Small intestine (tissue), 7 donors: ENCODE measurements around the gene BCKDHA. TPM values are rescaled to one million over a fixed set of nuclear protein-coding genes. Genes with fewer than 3 reads are reported as not detected.

ENCODE experiments used
- DNase-seq, 2 donors: peaks; one replicate each; pipeline versions ENCODE4 v3.0.0 to v3.0.0-alpha.2; 2013
- FAIRE-seq: peaks from 2 replicates; lab custom pipeline; 2012; peaks lifted over from hg19 to GRCh38; lab: Jason Lieb, UNC
- H3K27ac ChIP-seq, 3 donors: one replicate each; pipeline ENCODE4 v1.5.1; 2013; ENCODE audit warnings: low read length in 2 of 3, mild to moderate bottlenecking in 2 of 3, control low read depth in 1 of 3, inconsistent platforms in 1 of 3, low read depth in 1 of 3, moderate library complexity in 1 of 3
- H3K27me3 ChIP-seq, 3 donors: one replicate each; pipeline ENCODE4 v1.6.1; 2013; ENCODE audit warnings: low read length in 3 of 3, inconsistent platforms in 1 of 3; ENCODE audit not compliant: control insufficient read depth in 3 of 3, insufficient read depth in 3 of 3
- H3K36me3 ChIP-seq, 3 donors: one replicate each; pipeline ENCODE4 v1.6.1; 2013; ENCODE audit warnings: low read length in 3 of 3, inconsistent platforms in 1 of 3, low read depth in 1 of 3, mild to moderate bottlenecking in 1 of 3, moderate library complexity in 1 of 3; ENCODE audit not compliant: control insufficient read depth in 3 of 3, insufficient read depth in 2 of 3
- H3K4me1 ChIP-seq, 3 donors: one replicate each; pipeline ENCODE4 v1.6.1; 2013; ENCODE audit warnings: low read length in 2 of 3, inconsistent platforms in 1 of 3, low read depth in 1 of 3, mild to moderate bottlenecking in 1 of 3, moderate library complexity in 1 of 3; ENCODE audit not compliant: control insufficient read depth in 3 of 3, insufficient read depth in 2 of 3
- H3K4me3 ChIP-seq, 3 donors: one replicate each; pipeline ENCODE4 v1.5.1; 2013; ENCODE audit warnings: low read length in 3 of 3, control low read depth in 1 of 3, inconsistent platforms in 1 of 3, low read depth in 1 of 3, mild to moderate bottlenecking in 1 of 3, moderate library complexity in 1 of 3
- H3K9me3 ChIP-seq, 2 donors: one replicate each; pipeline ENCODE4 v1.6.1; 2013; ENCODE audit warnings: low read depth in 1 of 2, low read length in 1 of 2; ENCODE audit not compliant: control insufficient read depth in 2 of 2, insufficient read depth in 1 of 2
- WGBS, 3 donors: extraction: QIAGEN DNeasy Blood & Tissue Kit; methylation state at CpG; one replicate each; pipeline ENCODE4 v1.1.7; 2013; 5-methylcytosine and 5-hydroxymethylcytosine counted together
- polyA plus RNA-seq, 4 donors: library from polyadenylated mRNA; stranded (reverse) in 3 of 4; unstranded in 1 of 4; fragments of 200-250 nt in 3 of 4; fragments of 120-200 nt in 1 of 4; gene quantifications; one replicate each; pipeline versions ENCODE4 v1.2.1 to v1.2.3, GENCODE V29; 2013
- donor health status: healthy with polysubstance abuse.
- donor health status: control.
- donor health status: control.
- donor health status: Bipolar disorder and iron deficiency.
- donor health status: healthy.

BCKDHA gene
- polyA plus RNA-seq, 4 donors: 19.9 to 34.0 (median 24.8) TPM

DNA sequence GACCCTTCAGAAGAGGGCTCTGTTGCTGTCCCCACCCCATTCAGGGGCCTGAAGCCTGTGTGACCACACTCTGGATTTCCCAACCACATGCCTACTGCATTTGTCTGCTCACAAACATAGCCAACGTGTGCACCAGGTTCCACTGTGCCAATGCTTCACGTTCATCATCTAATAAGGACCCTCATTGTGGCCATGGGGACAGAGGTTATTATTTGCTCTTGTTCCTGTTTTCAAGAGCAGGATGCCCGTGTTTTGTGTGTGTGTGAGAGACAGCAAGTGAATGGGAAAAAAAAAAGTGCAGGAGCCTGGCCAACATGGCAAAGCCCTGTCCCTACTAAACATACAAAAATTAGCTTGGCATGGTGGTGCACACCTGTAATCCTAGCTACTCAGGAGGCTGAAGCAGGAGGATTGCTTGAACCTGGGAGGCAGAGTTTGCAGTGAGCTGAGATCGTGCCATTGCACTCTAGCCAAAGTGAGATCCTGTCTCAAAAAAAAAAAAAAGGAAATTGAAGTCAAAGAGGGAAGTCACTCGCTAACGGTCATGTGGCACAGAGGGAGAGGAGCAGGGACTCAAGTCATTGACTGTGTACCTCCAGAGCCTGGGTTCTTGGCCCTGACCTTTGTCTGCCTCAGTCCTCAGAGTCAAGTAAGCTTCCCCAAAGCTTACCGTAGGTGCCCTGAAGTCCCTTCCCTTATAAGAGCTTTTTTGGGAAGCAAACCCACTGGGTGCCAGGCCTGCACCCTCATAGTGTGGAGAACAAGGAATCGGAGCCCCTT, 22.7 kb downstream of the BCKDHA start:
- Histone ChIP-seq H3K4me1 (peaks cover 0 to 37% (median 5%) of the 10 kb centered on the region in 3 donors), H3K36me3 (peaks cover 5 to 89% (median 10%) of the 10 kb centered on the region in 3 donors), H3K27ac (peak overlapping the region; percentile 6 to 65 (median 50)), H3K9me3 (peaks cover 0 to 10% of the 10 kb centered on the region in 2 donors), H3K27me3 (no peaks in the 10 kb centered on the region), H3K4me3 (no peak overlapping the region)
- WGBS, 3 donors: 58 to 73% (median 71%) methylated on average over 8 of the region's 8 CpGs
- DNase-seq (no peak), FAIRE-seq (no peak)

DNA sequence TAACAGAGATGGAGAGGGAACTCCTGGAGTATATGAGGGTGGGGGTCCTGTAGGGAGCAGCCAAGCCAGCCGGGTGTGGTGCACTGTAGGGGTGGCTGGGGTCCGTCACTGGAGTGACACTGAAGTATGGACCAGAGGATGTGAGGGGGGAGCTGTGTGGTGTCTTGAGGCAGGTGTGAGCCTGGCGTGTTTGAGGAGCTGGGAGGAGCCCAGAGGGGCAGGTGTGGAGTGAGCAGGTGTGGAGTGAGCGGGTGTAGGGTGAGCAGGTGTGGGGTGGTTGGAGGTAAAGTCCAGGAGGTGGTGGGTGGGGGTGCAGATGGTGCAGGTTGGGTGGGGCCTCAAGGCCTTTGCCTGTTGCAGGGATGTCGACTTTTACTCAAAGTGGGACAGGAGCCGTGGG, 23.7 kb downstream of the BCKDHA start:
- FAIRE-seq (no peak), DNase-seq (peak; percentile 82 to 83)
- peaks cover 1 to 45% (median 5%) of the 10 kb centered on the region in 3 donors for H3K4me1 ChIP-seq
- H3K27ac ChIP-seq: peak overlapping the region; percentile 50 to 65 (median 52)
- peaks cover 0 to 6% of the 10 kb centered on the region in 2 donors for H3K9me3 ChIP-seq
- WGBS, 3 donors: 15 to 63% (median 46%) methylated on average over 6 of the region's 6 CpGs
- no peak overlapping the region for H3K4me3 ChIP-seq
- peaks cover 5 to 91% (median 11%) of the 10 kb centered on the region in 3 donors for H3K36me3 ChIP-seq
- H3K27me3 ChIP-seq: no peaks in the 10 kb centered on the region

DNA sequence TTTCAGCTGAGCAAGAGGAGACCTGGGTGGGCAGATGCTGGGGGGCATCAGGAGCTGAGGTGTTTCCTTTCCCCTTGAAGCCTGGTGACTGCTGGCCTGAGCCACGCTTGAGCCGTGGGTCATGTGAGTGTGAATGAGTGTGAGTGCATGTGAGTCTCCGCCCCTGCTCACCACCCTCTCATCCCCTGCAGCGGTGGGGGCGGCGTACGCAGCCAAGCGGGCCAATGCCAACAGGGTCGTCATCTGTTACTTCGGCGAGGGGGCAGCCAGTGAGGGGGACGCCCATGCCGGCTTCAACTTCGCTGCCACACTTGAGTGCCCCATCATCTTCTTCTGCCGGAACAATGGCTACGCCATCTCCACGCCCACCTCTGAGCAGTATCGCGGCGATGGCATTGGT, 24.4 kb downstream of the BCKDHA start:
- H3K27ac ChIP-seq: peak overlapping the region; percentile 38 to 52 (median 48)
- no peaks in the 10 kb centered on the region for H3K27me3 ChIP-seq
- peaks cover 5 to 87% (median 12%) of the 10 kb centered on the region in 3 donors for H3K36me3 ChIP-seq
- FAIRE-seq (no peak), DNase-seq (no peak)
- H3K4me3 ChIP-seq: no peak overlapping the region
- 91 to 95% (median 95%) methylated on average over 18 to 20 of the region's 20 CpGs for WGBS, 3 donors
- no peaks in the 10 kb centered on the region for H3K9me3 ChIP-seq
- H3K4me1 ChIP-seq: peaks cover 2 to 47% (median 5%) of the 10 kb centered on the region in 3 donors

DNA sequence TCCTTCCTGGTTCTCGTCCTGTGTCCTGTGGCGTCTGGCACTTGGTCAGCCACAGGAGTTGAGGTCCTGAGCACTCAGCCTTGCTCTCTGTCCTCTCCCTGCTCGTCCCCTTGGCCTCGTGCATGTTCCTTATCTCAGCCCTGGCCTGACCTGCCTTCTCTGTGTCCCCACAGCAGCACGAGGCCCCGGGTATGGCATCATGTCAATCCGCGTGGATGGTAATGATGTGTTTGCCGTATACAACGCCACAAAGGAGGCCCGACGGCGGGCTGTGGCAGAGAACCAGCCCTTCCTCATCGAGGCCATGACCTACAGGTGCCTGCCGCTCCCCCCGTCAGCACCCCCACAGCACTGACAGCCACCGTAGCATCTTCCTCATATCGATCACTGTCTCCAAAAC, 24.8 kb downstream of the BCKDHA start:
- no peak for DNase-seq
- Histone ChIP-seq H3K4me3 (no peak overlapping the region), H3K27ac (no peak overlapping the region), H3K4me1 (peaks cover 2 to 47% (median 5%) of the 10 kb centered on the region in 3 donors), H3K27me3 (no peaks in the 10 kb centered on the region), H3K36me3 (peaks cover 5 to 85% (median 12%) of the 10 kb centered on the region in 3 donors), H3K9me3 (no peaks in the 10 kb centered on the region)
- WGBS, 3 donors: 68 to 80% (median 76%) methylated on average over 18 of the region's 18 CpGs
- no peak for FAIRE-seq

DNA sequence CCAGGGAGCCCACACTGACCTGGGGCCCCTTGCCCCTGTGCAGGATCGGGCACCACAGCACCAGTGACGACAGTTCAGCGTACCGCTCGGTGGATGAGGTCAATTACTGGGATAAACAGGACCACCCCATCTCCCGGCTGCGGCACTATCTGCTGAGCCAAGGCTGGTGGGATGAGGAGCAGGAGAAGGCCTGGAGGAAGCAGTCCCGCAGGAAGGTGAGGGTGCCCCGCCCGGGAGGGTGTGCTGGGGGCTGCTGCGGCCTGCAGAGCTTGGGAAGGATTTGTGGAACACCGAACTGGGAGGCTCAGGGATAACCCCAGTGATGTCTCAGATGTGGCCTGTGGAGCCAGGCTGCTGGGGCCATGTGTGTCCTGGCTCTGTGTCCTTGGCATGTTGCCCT, 25.3 kb downstream of the BCKDHA start:
- FAIRE-seq (no peak), DNase-seq (no peak)
- no peaks in the 10 kb centered on the region for H3K27me3 ChIP-seq
- no peaks in the 10 kb centered on the region for H3K9me3 ChIP-seq
- peaks cover 2 to 47% (median 5%) of the 10 kb centered on the region in 3 donors for H3K4me1 ChIP-seq
- H3K4me3 ChIP-seq: no peak overlapping the region
- 90 to 91% (median 91%) methylated on average over 12 of the region's 12 CpGs for WGBS, 3 donors
- no peak overlapping the region for H3K27ac ChIP-seq
- peaks cover 5 to 85% (median 12%) of the 10 kb centered on the region in 3 donors for H3K36me3 ChIP-seq

DNA sequence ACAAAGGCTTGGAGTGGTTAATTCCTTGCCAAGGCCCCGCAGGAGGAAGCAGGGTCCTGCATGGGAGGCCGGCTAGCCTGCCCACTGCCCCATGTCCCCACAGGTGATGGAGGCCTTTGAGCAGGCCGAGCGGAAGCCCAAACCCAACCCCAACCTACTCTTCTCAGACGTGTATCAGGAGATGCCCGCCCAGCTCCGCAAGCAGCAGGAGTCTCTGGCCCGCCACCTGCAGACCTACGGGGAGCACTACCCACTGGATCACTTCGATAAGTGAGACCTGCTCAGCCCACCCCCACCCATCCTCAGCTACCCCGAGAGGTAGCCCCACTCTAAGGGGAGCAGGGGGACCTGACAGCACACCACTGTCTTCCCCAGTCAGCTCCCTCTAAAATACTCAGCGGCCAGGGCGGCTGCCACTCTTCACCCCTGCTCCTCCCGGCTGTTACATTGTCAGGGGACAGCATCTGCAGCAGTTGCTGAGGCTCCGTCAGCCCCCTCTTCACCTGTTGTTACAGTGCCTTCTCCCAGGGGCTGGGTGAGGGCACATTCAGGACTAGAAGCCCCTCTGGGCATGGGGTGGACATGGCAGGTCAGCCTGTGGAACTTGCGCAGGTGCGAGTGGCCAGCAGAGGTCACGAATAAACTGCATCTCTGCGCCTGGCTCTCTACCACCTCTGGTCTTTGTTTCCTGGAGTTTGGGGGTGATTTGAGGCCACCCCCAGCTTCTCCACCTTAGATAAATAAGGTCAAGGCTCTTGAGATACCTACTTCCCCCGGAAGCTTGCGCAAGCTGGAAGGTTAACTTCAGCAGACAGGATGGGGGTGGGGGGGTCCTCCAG, 26.9 kb downstream of the BCKDHA start:
- Histone ChIP-seq H3K27me3 (no peaks in the 10 kb centered on the region), H3K27ac (peak overlapping the region in 2 of 3 donors; percentile 80 to 91), H3K36me3 (peaks cover 2 to 79% (median 10%) of the 10 kb centered on the region in 3 donors), H3K4me3 (peak overlapping the region in 2 of 3 donors; percentile 76 to 78), H3K9me3 (no peaks in the 10 kb centered on the region), H3K4me1 (peaks cover 2 to 61% (median 5%) of the 10 kb centered on the region in 3 donors)
- WGBS, 3 donors: 26 to 60% (median 39%) methylated on average over 19 to 21 of the region's 21 CpGs
- FAIRE-seq: no peak
- peak in 1 of 2 donors; percentile 47 for DNase-seq

DNA sequence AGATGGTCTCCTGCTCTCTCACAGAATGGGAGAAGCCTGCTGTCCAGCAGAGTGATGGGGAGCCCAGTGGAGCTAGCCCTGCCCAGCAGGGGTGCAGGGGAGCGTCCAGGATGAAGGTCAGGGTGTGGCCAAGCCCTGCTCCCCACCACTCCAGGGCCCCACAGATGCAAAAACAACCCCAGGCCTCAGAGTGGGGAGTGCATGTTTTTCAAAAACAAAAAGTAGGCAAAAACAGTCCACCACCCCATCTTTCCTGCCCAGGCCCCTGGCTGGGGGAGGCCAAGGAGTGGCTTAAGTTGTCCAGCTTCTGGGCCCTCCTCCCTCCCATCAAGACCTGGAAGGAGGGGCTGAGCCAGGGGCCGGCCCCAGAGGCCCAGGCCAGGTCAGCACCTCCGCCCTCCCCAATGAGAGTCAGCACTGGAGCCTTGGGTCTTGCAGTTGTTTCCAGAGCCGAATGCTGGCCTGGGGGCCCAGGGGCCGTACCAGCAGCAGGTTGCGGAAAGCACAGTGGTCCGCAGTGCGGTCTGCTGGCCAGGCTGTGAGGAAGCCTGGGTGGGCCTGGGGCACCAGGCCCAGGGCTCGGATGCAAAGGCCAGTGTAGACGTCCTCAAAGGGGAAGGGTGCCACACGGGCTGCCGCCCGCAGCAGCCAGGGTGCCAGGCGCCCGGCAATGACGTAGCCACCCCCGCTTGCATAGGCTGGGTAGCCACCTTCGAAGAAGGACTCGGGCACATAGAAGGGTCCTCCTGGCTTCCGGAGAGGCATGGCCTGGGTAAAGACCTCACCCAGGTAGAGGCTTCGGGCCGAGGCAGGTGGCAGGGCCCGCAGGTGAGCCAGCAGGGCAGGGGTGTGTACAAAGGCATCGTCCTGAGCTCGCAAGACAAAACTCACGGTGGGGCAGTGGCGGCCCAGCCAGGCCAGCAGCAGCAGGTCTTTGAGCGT, 27.8 kb downstream of the BCKDHA start:
- no peaks in the 10 kb centered on the region for H3K9me3 ChIP-seq
- no peaks in the 10 kb centered on the region for H3K27me3 ChIP-seq
- H3K4me3 ChIP-seq: peak overlapping the region in 2 of 3 donors; percentile 76 to 78
- H3K36me3 ChIP-seq: peaks cover 2 to 77% (median 10%) of the 10 kb centered on the region in 3 donors
- DNase-seq (peak in 1 of 2 donors; percentile 40), FAIRE-seq (no peak)
- H3K27ac ChIP-seq: peak overlapping the region; percentile 7 to 91 (median 80)
- 13 to 69% (median 51%) methylated on average over 27 to 28 of the region's 28 CpGs for WGBS, 3 donors
- H3K4me1 ChIP-seq: peaks cover 2 to 61% (median 5%) of the 10 kb centered on the region in 3 donors
